Measurements from ENCODE around the gene SPRR2F.
"Not testable (repeated sequence)": the region's sequence is repeated elsewhere in the genome, so short reads cannot be mapped to it uniquely, and the experiment has no call there.

Gene SPRR2F

GRCh38 chr1:153113416-153113815 lies at the start of gene SPRR2F:
TSS of gene SPRR2F (minus strand) at chr1:153113516. CDS start at chr1:153112733, 783 bp downstream.
- no peak within 1 kb of the TSS for H3K4me3 Mint-ChIP-seq
- no peak for DNase-seq (ENCODE audit: low spot score in 2 of 2)
- H3K27ac Mint-ChIP-seq: no peak within 1 kb of the TSS
- no peaks in the 10 kb centered on the region for H3K9me3 Mint-ChIP-seq
- ATAC-seq (ENCODE audit: low read depth): no peak
- H3K27me3 Mint-ChIP-seq: peaks cover 5% of the 10 kb centered on the region
- H3K36me3 Mint-ChIP-seq: no peaks in the 10 kb centered on the region
- no peaks in the 10 kb centered on the region for H3K4me1 Mint-ChIP-seq

DNA sequence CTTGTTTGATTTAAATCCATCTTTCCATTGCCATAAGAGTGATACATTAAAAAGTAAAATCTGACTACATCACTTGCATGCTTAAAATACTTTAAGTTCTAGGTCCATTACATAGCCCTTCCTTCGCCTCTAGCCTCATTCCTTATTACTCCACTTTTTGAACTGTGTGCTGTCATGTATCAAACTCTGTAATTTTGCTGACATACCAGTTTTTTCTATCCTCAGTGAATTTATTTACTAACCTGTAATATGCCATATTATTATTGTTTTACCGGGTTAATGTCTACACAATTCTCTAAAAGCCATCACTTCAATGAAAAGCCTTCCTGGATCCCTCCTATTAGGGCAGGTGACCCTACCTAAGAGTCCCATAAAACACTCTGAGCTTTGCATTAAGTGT lies 42.2 kb upstream of the SPRR2F start:
- Mint-ChIP-seq H3K36me3 (no peaks in the 10 kb centered on the region), H3K27ac (no peak overlapping the region), H3K27me3 (peaks cover 11% of the 10 kb centered on the region), H3K9me3 (peaks cover 7% of the 10 kb centered on the region), H3K4me1 (no peaks in the 10 kb centered on the region), H3K4me3 (no peak overlapping the region)
- no peak for ATAC-seq (ENCODE audit: low read depth)
- DNase-seq (ENCODE audit: low spot score in 2 of 2): no peak

DNA sequence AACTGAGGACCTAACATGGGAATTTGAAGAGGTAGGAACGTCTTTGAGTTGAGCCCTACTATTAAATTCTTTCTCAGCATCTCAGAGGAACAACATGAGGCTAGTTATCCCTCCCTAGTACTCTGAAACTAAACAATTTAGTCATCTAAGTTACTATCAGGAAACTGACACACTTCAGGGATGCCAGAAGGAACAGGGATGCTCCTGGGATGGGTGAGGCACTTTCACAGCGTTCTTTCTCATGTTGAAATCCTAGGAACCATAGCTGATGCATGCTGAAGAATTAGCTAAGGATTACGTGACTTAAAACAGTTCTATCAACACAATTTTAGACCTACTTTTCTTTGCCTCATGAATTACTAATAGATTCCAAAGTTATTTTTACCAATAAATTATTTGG lies 39.2 kb upstream of the SPRR2F start:
- Mint-ChIP-seq H3K4me3 (no peak overlapping the region), H3K4me1 (no peaks in the 10 kb centered on the region), H3K36me3 (no peaks in the 10 kb centered on the region), H3K27me3 (peaks cover 15% of the 10 kb centered on the region), H3K27ac (no peak overlapping the region), H3K9me3 (peaks cover 2% of the 10 kb centered on the region)
- no peak for DNase-seq (ENCODE audit: low spot score in 2 of 2)
- ATAC-seq (ENCODE audit: low read depth): no peak

- Mint-ChIP-seq H3K36me3 (no peaks in the 10 kb centered on the region), H3K4me3 (no peak within 1 kb of the TSS), H3K27me3 (peaks cover 17% of the 10 kb centered on the region), H3K4me1 (no peaks in the 10 kb centered on the region), H3K9me3 (no peaks in the 10 kb centered on the region), H3K27ac (no peak within 1 kb of the TSS)
- DNase-seq (ENCODE audit: low spot score in 2 of 2): no peak
- ATAC-seq (ENCODE audit: low read depth): no peak
These were observed 37.5 kb upstream of the SPRR2F start, which contains the start of gene SPRR2G for GRCh38 chr1:153150846-153151245. TSS of gene SPRR2G (minus strand) at chr1:153150890. CDS start at chr1:153150110, 780 bp downstream.

GRCh38 chr1:153141377-153141776 lies 28.1 kb upstream of the SPRR2F start:
- H3K27me3 Mint-ChIP-seq: peaks cover 15% of the 10 kb centered on the region
- no peak overlapping the region for H3K27ac Mint-ChIP-seq
- peaks cover 2% of the 10 kb centered on the region for H3K9me3 Mint-ChIP-seq
- no peaks in the 10 kb centered on the region for H3K4me1 Mint-ChIP-seq
- H3K36me3 Mint-ChIP-seq: no peaks in the 10 kb centered on the region
- no peak for ATAC-seq (ENCODE audit: low read depth)
- no peak overlapping the region for H3K4me3 Mint-ChIP-seq
- no peak for DNase-seq (ENCODE audit: low spot score in 2 of 2)

DNA sequence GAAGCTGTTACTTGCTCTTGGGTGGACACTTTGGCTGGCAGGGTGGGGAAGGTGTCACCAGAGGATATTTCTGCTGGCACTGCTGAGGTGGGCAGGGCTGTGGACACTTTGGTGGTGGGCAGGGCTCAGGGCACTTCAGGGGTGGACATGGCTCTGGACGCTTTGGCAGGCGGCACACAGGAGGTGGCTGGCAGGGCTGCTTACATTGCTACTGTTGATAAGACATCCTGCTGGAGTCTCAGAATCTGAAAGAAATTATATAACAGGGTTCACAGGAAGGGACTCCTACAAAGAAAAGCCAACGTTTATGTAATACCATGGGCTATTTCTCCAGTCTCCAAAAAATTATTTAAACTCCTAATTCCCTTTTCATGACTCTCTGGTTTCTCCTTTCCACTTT lies 27.2 kb upstream of the SPRR2F start:
- no peaks in the 10 kb centered on the region for H3K36me3 Mint-ChIP-seq
- no peak overlapping the region for H3K4me3 Mint-ChIP-seq
- no peak overlapping the region for H3K27ac Mint-ChIP-seq
- no peak for DNase-seq (ENCODE audit: low spot score in 2 of 2)
- peaks cover 2% of the 10 kb centered on the region for H3K9me3 Mint-ChIP-seq
- no peak for ATAC-seq (ENCODE audit: low read depth)
- no peaks in the 10 kb centered on the region for H3K4me1 Mint-ChIP-seq
- H3K27me3 Mint-ChIP-seq: peaks cover 12% of the 10 kb centered on the region

GRCh38 chr1:153133743-153134142 lies 20.4 kb upstream of the SPRR2F start:
- no peaks in the 10 kb centered on the region for H3K36me3 Mint-ChIP-seq
- ATAC-seq (ENCODE audit: low read depth) (no peak), DNase-seq (ENCODE audit: low spot score in 2 of 2) (no peak)
- H3K27ac Mint-ChIP-seq: no peak overlapping the region
- H3K4me3 Mint-ChIP-seq: no peak overlapping the region
- H3K9me3 Mint-ChIP-seq: peaks cover 2% of the 10 kb centered on the region
- peaks cover 29% of the 10 kb centered on the region for H3K27me3 Mint-ChIP-seq
- H3K4me1 Mint-ChIP-seq: no peaks in the 10 kb centered on the region

GRCh38 chr1:153133267-153133666 lies 20.0 kb upstream of the SPRR2F start:
- Mint-ChIP-seq H3K4me1 (no peaks in the 10 kb centered on the region), H3K27me3 (peaks cover 29% of the 10 kb centered on the region), H3K36me3 (no peaks in the 10 kb centered on the region), H3K27ac (no peak overlapping the region), H3K4me3 (no peak overlapping the region), H3K9me3 (peaks cover 2% of the 10 kb centered on the region)
- ATAC-seq (ENCODE audit: low read depth): no peak
- no peak for DNase-seq (ENCODE audit: low spot score in 2 of 2)

DNA sequence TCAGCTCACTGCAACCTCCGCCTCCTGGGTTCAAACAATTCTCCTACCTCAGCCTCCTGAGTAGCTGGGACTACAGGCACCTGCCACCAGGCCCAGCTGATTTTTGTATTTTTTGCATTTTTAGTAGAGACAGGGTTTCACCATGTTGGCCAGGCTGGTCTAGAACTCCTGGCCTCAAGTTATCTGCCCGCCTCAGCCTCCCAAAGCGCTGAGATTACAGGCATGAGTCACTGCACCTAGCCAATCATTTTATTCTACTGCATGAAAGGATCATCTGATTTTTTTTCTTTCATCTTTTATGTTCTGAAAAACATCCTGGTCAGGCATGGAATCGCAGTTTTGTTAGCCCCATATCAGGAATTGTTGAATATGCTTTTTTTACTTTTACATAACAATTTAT lies 15.4 kb upstream of the SPRR2F start:
- not testable (repeated sequence) for H3K4me1 Mint-ChIP-seq; H3K4me3 Mint-ChIP-seq; H3K36me3 Mint-ChIP-seq; ATAC-seq (ENCODE audit: low read depth); H3K9me3 Mint-ChIP-seq; H3K27ac Mint-ChIP-seq; DNase-seq (ENCODE audit: low spot score in 2 of 2)
- peaks cover 18% of the 10 kb centered on the region for H3K27me3 Mint-ChIP-seq

- DNase-seq (ENCODE audit: low spot score in 2 of 2) (no peak), ATAC-seq (ENCODE audit: low read depth) (no peak)
- no peak overlapping the region for H3K27ac Mint-ChIP-seq
- no peak overlapping the region for H3K4me3 Mint-ChIP-seq
- H3K27me3 Mint-ChIP-seq: peaks cover 10% of the 10 kb centered on the region
- H3K9me3 Mint-ChIP-seq: peaks cover 5% of the 10 kb centered on the region
- H3K4me1 Mint-ChIP-seq: no peaks in the 10 kb centered on the region
- H3K36me3 Mint-ChIP-seq: peaks cover 2% of the 10 kb centered on the region
These were observed 14.0 kb upstream of the SPRR2F start for GRCh38 chr1:153127296-153127695.

DNA sequence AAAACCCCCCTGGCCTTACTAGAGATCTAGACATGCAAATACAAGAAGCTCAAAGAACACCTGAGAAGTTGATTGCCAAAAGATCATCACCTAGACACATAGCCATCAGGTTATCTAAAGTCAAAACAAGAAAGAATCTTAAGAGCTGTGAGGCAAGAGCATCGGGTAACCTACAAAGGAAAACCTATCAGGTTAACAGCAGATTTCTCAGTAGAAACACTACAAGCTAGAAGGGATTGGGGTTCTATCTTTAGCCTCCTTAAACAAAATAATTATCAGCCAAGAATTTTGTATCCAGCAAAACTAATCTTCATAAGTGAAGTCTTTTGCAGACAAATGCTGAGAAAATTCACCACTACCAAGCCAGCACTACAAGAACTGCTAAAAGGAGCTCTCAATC lies 12.2 kb upstream of the SPRR2F start:
- H3K4me3 Mint-ChIP-seq: no peak overlapping the region
- ATAC-seq (ENCODE audit: low read depth) (no peak), DNase-seq (ENCODE audit: low spot score in 2 of 2) (no peak)
- peaks cover 2% of the 10 kb centered on the region for H3K27me3 Mint-ChIP-seq
- H3K9me3 Mint-ChIP-seq: peaks cover 5% of the 10 kb centered on the region
- H3K27ac Mint-ChIP-seq: no peak overlapping the region
- peaks cover 2% of the 10 kb centered on the region for H3K36me3 Mint-ChIP-seq
- H3K4me1 Mint-ChIP-seq: no peaks in the 10 kb centered on the region

GRCh38 chr1:153123793-153124192 lies 10.5 kb upstream of the SPRR2F start:
- H3K27ac Mint-ChIP-seq; H3K27me3 Mint-ChIP-seq; H3K4me3 Mint-ChIP-seq; DNase-seq (ENCODE audit: low spot score in 2 of 2); H3K4me1 Mint-ChIP-seq; ATAC-seq (ENCODE audit: low read depth); H3K9me3 Mint-ChIP-seq; H3K36me3 Mint-ChIP-seq: not testable (repeated sequence)

DNA sequence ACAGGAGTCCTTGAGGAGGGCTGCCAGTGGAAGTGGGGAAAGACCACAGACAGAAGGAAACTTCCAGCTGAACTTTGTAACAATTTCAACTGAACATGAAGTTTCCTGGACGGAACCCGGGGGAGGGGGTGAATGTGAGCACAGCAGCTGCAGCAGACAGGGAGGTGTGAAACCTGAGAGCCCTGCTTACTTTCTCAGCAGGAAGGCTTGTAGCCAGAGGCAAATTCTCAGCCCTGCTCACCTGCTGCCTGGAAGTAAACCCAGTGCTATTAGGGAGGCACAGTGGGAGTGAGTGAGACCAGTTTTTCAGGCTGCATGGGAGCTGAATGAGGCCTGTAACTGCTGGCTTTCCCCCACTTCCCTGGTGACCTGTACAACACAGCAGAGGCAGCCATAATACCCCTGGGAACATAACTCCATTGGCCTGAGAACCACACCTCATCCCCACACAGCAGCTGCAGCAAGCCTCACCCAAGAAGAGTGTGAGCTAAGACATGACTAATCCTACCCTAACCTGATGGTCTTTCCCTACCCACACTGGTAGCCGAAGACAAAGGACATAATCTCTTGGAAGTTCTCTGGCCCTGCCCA lies 9.6 kb upstream of the SPRR2F start:
- Mint-ChIP-seq H3K4me3 (no peak overlapping the region), H3K27me3 (peaks cover 4% of the 10 kb centered on the region), H3K4me1 (no peaks in the 10 kb centered on the region), H3K9me3 (peaks cover 5% of the 10 kb centered on the region), H3K27ac (no peak overlapping the region), H3K36me3 (peaks cover 2% of the 10 kb centered on the region)
- DNase-seq (ENCODE audit: low spot score in 2 of 2) (no peak), ATAC-seq (ENCODE audit: low read depth) (no peak)

GRCh38 chr1:153120945-153121344 lies 7.6 kb upstream of the SPRR2F start:
- H3K9me3 Mint-ChIP-seq: peaks cover 5% of the 10 kb centered on the region
- peaks cover 4% of the 10 kb centered on the region for H3K27me3 Mint-ChIP-seq
- ATAC-seq (ENCODE audit: low read depth): no peak
- DNase-seq (ENCODE audit: low spot score in 2 of 2): no peak
- H3K4me1 Mint-ChIP-seq: no peaks in the 10 kb centered on the region
- no peak overlapping the region for H3K27ac Mint-ChIP-seq
- no peak overlapping the region for H3K4me3 Mint-ChIP-seq
- peaks cover 2% of the 10 kb centered on the region for H3K36me3 Mint-ChIP-seq

DNA sequence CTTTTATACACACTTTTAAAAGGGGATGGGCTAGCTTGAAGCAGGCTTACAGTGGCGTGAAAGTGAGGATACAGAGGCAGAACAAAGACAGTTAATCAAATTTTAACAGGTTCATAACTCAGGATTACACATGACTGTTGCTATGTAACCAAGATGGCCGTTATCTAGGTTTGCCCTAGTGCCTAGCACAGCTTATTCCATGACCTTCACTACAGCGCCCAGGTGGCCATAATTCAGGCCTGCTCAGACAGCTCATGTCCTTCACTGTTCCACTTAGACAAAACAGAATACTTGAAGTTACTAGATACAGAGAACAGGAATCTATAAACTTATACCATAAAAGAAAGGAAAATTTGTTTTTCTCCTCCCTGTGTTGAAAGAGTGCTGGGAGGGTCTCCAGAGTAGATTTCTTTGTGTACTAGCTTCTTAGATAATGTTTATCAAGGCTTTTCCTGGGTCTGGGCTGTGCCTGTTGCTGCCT lies 6.2 kb upstream of the SPRR2F start:
- no peak overlapping the region for H3K27ac Mint-ChIP-seq
- no peak for DNase-seq (ENCODE audit: low spot score in 2 of 2)
- ATAC-seq (ENCODE audit: low read depth): no peak

More for the DNA sequence above, 6.2 kb upstream of the SPRR2F start:
- Mint-ChIP-seq H3K4me3 (no peak overlapping the region), H3K4me1 (no peaks in the 10 kb centered on the region), H3K27me3 (peaks cover 7% of the 10 kb centered on the region), H3K9me3 (peaks cover 1% of the 10 kb centered on the region), H3K36me3 (no peaks in the 10 kb centered on the region)
